GM21360 (cell line): ENCODE results near the gene ADGRD2.

ENCODE experiments used
- ATAC-seq: cut with Tn5 transposase; IDR thresholded peaks from one replicate; pipeline ENCODE4 v1.9.1; 2021; ENCODE audit warnings: mild to moderate bottlenecking, moderate library complexity; ENCODE audit not compliant: unreplicated experiment

The ADGRD2 gene

DNA sequence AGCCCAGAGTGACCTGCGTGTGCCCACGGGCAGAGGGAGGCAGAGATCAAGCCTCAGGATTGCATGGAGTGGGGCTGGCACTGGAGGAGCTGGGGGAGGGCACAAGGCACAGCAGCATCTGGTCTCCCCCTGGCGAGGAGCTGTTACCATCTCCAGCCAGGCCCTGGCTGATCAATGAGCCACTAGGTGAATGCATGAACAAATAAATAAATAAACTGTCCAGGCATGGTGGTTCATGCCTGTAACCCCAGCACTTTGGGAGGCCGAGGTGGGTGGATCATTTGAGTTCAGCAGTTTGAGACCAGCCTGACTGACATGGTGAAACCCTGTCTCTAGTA is 20.8 kb upstream of the ADGRD2 start:
- ATAC-seq: no peak

DNA sequence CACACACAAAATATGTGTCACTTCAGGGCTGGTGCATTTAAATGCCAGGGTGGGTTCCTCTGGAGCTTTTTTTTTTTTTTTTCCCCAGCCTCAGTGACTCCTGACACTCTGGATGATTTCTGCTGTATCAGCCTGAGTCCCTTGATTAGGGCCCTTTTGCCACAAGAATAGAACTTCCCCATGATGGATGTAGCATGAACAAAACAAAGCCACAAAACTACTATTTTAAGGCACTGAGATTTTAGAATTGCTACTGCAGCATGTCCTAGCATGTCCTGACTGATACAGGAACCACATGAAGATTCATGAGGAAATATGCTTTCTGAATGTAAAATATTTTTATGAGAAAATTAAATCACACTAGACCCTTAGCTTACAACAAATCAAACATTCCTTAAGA is 13.9 kb upstream of the ADGRD2 start:
- ATAC-seq: no peak

DNA sequence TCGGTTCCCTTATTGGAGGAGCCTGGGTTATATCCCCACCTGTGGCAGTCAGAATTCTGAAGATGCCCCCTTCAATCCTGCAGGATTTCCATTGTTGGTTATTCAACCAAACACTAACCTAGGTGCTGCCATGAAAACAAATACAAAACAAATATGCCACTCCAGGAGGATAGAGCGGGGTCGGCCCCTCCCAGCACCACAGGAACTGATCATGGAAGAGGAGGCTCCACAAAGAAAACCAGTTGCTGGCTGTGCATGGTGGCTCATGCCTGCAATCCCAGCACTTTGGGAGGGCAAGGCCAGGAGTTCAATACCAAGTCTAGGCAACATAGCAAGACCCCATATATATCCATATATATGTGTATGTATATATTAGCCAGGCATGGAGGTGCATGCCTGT is 13.2 kb upstream of the ADGRD2 start:
- ATAC-seq: no peak

DNA sequence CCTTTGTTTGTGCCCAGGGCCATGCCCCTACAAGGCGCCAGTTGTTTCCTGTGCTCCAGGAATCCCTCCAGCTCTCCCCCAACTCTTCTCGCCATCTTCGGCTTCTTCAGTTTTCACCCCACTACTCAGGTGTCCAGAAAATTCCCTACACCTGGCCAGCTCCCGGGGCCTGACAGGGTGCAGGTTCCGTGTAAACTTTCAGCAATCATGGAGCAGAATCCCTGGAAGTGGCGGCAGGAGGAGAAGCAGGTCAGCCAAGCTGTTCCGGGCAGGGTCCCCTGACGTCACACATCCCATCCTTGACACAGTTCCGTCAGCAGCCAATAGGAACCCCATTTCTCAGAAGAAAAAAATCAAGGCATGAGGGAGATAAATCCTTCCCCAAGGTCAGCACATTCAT is 12.2 kb upstream of the ADGRD2 start:
- no peak for ATAC-seq

DNA sequence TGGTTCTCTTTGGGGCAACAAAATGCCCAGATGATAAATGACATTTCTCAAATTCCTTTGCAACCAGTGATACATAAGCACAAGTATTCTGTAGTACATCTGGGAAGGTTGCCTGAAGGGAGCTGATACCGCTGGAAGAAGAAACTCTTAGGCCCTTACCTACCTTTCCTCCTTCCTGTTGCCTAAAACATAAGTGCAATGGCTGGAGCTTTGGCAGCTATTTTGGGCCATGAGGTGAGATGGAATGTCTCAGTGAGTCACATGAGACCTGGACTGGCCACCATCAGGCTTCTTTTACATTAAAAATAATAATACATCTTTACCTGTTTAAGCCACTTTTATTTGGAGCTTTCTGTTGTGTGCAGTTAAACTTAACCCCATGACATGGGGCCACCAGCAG is 11.2 kb upstream of the ADGRD2 start:
- no peak for ATAC-seq

DNA sequence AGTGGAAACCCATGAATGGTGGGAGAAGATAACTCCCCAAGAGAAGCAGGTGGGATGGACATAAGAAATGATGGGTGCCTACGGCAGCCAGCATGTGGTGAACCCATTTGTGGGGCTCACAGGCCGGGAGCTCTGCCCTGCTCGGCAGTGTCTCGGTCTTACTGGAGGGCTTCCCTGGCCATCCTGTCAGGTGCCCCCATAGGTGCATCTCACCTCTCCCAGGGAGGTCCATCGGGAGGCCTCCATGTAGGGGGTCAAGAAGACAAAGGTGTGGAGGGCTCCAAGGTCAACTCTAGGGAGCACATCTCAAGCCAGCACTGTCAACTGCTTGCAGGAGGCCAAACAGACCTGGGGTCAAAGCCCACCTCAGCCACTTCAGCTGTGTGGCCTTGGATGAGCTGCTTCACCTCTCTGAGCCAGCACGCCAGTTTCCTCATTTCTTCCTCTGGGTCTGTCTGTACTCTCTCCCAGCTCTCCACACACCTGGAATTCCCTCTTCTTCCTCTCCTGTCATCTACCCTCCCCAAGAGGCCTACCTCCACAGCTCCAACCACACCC is 10.5 kb upstream of the ADGRD2 start:
- ATAC-seq: no peak

DNA sequence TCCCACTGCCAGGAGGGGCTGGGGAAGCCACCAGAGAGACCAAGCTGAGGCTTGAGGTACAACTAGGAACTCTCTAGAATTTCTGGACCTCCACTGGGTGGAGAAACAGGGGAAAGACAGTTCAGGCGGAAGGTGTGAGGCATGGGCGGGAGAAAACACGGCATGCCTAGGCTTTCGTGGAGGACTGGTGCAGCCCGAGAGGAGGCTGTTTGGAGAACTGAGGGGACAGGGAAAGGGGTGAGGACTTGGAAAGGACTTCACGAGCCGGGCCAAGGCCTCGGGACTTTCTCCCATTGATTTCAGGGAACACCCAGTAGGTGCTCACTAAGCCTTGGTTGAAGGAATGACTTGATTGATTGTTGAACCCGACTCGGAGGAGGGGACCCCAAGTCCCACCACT is 9.5 kb upstream of the ADGRD2 start:
- ATAC-seq: no peak

DNA sequence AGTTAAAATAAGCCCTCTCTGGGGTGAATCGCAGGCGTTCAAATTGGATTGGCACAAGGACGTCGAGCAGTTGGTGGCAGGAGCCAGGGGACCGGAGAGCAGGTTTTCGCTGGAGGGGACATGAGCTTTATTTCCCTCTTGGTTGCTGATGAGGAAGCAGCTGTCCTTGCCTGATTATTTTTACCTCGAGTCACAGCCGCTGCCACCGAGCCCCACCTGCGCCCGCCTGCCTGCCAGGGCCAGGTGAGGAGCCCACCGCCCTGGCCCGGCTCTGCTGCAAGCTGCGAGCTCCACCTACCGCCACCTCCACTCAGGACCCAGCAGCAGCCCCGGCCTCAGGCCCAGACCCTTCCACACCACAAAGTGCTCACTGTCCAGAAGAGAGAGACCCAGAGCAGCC is 9.0 kb upstream of the ADGRD2 start:
- ATAC-seq: no peak

DNA sequence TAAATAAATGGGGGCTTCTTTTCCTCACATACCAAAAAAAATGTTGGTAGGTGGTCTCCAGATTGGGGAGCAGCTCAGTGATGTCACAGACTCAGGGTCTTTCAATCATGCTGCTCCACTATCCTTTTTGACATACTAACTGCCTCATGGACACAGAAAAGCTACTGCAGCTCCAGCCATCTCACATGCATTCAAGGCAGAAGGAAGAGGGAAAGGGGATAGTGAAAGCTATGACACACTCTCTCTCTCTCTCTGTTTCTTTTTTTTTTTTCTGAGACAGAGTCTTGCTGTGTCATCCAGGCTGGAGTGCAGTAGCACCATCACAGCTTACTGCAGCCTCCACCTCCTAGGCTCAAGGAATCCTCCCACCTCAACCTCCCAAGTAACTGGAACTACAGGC is 7.9 kb upstream of the ADGRD2 start:
- no peak for ATAC-seq

DNA sequence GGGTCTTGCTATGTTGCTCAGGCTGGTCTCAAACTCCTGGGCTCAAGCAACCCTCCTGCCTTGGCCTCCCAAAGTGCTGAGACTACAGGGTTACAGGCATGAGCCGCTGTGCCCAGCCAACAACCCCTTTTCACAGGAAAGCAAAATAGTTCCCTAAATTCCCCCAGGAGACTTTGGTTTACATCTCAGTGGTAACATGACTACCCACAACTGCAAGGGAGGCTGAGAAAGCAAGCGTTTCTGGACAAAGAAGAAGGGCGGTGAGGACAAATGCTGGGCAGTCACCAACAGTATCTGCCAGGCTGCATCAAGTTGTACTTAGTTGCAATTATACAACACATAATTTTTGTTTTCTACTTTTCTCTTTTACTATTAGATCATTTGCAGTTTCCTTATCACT is 7.4 kb upstream of the ADGRD2 start:
- no peak for ATAC-seq

DNA sequence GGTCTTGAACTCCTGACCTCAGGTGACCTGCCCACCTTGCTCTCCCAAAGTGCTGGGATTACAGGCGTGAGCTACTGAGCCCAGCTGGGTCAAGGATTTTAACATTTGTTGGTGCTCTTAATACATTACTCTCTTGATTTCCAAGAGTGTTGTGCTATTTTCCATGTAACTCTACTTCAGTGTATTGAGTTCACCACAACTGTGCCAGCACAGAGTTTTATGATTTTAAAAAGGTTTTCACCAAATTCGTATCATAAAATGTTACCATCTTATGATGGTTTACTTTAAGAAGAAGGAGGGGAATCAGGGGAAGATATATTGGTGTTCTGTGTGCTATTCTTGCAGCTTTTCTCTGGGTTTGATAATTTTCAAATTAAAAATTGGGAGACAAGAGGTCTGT is 6.6 kb upstream of the ADGRD2 start:
- ATAC-seq: no peak

DNA sequence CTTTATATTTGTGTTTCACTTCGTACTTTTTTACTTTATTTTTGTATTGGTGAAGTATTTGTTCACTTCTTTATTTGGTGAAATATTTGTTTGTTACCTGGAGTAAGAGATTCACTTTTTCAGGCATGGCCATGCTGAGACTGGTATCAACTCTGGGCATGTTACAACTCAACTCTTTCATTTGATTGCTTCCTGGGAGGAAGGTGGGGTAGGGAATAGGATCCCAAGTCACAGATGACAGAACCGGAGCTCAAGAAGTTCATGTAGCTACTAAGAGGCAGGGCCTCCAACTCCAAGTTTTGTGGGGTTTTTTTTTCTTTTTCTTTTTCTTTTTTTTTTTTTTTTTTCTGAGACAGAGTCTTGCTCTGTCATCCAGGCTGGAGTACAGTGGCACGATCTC is 6.1 kb upstream of the ADGRD2 start:
- ATAC-seq: no peak

DNA sequence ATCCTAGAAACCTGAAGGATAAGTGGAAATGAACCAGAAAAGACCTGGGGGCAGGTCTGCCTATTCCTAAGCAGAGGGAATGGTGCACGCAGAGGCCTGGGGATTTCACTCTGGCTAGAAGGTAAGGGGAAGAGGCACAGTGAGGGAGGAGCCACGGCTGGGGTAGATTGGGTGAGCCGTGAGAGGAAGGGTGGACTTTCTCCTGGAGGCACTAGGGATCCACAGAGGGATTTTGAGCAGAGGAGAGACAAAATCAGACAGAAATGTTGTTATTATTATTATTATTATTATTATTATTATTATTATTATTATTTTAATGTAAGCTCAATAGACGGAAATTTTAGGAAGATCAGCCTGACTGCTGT is 3.0 kb upstream of the ADGRD2 start:
- no peak for ATAC-seq

DNA sequence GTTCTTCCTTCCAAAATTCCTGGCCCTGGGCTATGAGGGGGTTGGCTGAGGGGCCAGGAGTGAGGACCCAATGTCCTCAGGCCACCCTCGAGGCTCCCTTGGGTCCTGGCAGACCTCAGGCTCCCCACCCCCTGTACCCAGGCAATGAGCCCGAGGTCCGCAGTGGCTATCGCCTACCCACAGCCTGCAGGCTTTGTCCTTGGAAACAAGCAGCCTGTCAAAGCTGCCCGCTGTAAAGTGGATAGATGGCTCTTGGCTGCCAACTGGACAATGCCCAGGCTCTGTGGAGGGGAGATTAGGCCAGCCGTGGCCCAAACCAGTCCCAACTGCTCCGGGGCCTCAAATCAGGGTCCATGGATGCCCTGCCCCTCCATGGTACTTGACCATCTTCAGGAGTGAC is 2.2 kb upstream of the ADGRD2 start:
- ATAC-seq: no peak

DNA sequence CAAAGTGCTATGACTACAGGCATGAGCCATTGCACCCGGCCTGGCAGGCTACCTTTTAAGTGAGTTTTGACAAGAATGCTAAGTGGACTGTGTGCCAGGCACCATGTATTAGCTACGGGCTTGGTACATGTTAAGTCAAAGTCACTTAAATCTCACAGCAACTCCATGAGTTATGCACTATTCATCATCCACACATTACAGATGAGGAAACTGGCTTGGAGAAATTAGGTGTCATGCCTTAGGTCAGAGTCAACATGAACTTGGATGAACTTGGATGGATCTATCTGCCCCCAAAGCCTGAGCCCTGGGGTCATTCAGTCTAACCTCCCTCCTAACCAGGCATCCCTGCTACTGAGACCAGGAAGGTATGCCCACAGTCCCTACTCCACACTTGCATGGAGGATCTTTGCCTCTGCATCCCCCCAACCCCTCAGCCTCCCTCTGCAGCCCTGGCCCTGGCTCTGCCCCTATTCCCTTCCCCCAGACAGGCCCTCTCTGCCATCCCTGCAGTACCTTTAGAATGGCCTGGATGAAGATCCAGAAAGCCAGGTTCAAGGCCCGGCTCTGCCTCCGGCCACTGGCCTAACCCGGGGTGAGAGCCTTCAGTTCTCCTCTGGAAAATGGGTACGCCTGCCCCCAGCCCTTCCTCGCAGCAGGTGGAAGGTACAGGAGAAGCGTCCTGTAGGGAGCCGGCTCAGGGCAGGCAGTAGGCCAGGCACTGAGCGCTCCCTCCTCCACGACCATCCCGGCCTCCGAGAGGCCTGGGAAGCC is 685 bp upstream of the ADGRD2 start:
- ATAC-seq: no peak

DNA sequence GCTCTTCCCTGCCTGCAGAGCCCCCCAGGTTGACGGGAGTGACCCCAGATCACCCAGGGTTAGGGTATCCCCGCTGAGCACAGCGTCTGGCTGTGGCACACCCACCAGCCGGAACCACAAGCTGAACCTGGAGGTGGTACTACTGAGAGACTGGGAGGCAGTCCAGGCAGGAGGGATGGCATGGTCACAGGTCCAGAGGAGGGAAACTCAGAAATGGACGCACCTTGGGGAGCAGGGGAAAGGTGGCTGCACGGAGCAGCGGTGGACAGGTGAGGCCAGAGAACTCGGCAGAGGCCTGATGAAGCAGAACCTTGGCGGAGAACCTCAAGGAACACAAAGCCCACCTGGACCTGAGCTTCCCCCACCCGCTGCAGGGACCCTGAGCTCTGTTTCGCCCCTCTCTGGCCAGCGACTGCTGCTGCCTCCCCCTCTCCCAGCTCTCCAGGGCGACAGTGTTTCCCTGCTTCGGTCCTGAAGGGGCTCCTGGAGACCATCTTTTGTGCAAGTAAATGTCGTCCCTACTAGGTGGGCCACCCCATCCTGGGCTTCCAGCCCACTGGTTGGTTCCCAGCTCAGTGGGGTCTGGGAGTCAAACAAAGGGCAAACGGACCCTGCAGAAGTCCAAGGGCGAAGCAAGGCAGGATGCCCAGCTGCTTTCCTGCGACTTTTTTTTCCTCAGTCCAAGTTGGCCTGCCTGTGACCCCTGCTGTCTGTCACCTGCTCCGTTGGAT is 845 bp downstream of the ADGRD2 start:
- ATAC-seq: no peak

DNA sequence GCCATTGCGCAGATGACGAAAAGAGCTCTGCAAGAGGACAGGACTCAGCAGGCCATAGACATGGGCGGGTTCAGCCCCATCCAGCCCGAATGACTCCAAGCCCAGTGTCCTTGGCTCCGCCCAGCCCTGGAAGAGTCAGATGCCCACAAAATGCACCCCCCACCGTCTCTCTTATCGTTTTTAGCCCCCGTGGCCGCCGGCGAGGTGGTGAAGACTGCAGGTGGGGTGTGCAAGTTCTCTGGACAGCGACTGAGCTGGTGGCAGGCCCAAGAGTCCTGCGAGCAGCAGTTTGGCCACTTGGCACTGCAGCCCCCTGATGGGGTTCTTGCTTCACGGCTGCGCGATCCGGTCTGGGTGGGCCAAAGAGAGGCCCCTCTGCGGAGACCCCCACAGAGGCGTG is 2.1 kb downstream of the ADGRD2 start:
- ATAC-seq: no peak

DNA sequence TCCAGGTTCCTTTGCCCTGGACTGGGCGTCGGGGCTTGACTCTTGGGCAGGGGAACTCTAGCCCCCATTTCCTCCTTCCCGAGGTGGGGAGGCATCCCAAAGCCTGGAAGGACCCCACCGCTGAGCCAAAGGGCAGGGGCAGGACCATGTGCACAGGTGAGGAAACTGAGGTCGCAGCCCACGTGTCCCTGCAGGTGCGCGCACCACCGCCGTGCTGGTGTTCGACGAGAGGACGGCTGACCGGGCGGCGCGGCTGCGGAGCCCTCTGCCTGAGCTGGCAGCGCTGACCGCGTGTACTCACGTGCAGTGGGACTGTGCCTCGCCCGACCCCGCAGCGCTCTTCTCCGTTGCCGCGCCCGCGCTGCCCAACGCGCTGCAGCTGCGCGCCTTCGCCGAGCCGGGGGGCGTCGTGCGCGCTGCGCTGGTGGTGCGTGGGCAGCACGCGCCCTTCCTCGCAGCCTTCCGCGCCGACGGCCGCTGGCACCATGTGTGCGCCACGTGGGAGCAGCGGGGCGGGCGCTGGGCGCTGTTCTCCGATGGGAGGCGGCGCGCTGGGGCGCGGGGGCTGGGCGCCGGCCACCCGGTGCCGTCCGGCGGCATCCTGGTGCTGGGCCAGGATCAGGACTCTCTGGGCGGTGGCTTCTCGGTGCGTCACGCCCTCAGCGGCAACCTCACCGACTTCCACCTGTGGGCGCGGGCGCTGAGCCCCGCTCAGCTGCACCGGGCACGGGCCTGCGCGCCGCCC is 2.8 kb downstream of the ADGRD2 start:
- no peak for ATAC-seq

DNA sequence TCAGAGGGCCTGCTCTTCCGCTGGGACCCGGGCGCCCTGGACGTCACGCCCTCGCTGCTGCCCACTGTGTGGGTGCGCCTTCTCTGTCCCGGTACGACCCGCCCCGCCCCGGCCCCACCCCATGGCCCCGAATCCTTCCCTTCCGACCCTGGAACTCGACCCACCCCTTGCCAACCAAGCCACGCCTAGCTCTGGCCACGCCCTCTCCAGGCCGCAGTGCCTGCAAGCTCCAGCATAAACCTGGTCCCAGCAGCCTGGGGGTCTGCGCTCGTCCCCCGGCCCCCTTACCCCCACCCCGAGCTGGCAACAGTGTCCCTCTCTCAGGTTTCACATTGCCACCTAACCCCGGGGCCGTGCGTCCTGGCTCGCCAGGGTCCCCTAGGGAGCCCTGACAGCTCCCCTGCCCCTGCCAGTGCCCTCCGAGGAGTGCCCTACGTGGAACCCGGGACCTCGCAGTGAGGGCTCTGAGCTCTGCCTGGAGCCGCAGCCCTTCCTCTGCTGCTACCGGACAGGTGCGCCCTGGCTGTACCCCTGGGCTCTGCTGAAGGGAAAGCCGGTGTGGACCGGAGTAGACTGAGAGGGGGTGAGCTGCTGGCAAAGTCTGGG is 3.4 kb downstream of the ADGRD2 start:
- ATAC-seq: no peak

DNA sequence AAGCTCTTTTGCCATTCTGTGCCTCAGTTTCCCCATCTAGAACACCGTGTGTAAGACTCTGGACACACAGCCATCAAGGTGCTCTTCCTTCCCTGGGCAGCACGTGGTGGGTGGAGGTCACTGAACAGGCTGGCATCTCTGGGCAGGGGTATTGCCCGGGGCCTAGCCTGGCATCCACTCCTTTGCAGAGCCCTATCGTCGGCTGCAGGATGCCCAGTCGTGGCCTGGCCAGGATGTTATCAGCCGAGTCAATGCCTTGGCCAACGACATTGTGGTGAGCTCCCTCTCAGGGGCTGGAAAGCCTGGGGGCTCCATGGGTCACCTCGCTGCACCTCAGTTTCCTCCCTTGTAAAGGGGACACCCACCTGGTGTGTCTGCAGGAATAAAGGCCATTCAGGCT is 4.0 kb downstream of the ADGRD2 start:
- ATAC-seq: no peak

DNA sequence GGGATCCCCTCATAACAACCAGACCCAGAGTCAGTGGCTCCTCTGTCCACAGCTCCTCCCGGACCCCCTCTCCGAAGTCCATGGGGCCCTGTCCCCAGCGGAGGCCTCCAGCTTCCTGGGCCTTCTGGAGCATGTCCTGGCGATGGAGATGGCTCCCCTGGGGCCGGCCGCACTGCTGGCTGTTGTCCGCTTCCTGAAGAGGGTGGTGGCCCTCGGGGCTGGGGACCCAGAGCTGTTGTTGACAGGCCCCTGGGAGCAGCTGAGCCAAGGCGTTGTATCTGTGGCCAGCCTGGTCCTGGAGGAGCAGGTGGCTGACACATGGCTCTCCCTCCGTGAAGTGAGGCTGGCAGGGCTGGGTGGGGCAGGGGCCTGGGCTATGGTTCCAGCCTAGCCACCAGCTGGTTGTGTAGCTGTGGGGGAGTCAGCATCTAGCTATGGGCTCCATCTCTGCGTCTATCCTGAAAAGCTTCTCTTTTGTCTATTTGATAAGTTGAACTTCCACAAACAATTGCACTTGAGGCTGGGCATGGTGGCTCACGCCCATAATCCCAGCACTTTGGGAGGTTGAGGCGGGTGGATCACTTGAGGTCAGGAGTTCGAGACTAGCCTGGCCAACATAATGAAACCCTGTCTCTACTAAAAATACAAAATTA is 4.7 kb downstream of the ADGRD2 start:
- ATAC-seq: no peak
